ENCODE results near the gene VRTN. TPM values are rescaled to one million over a fixed set of nuclear protein-coding genes. Genes with fewer than 3 reads are reported as not detected.
A peak's percentile ranks its signal among the peaks of the same experiment; 100 is the strongest.

Gene VRTN
- total RNA-seq: not detected in 3 replicates

- DNase-seq (ENCODE audit: low spot score in 2 of 2, unreplicated experiment in 2 of 2): no peak
- Mint-ChIP-seq H3K4me3 (no peak within 1 kb of the TSS), H3K36me3 (no peaks in the 10 kb centered on the region), H3K27me3 (ENCODE audit: low read depth) (peaks cover 40% of the 10 kb centered on the region), H3K4me1 (peaks cover 12% of the 10 kb centered on the region), H3K27ac (no peak within 1 kb of the TSS), H3K9me3 (no peaks in the 10 kb centered on the region)
- TF ChIP-seq CTCF (IDR thresholded peaks at IDR 0.05; ENCODE audit: unreplicated experiment): no peak
Measured at GRCh38 chr14:74348241-74348734, at the start of gene VRTN. Gene VRTN (plus strand): TSS chr14:74348471. CDS start chr14:74356784, 8,313 bp downstream.

- Mint-ChIP-seq H3K4me1 (peaks cover 10% of the 10 kb centered on the region), H3K27ac (peak overlapping the region; percentile 24), H3K36me3 (peaks cover 13% of the 10 kb centered on the region), H3K4me3 (no peak overlapping the region), H3K27me3 (ENCODE audit: low read depth) (no peaks in the 10 kb centered on the region), H3K9me3 (no peaks in the 10 kb centered on the region)
- no peak for TF ChIP-seq CTCF (IDR thresholded peaks at IDR 0.05; ENCODE audit: unreplicated experiment)
- no peak for DNase-seq (ENCODE audit: low spot score in 2 of 2, unreplicated experiment in 2 of 2)
Measured at GRCh38 chr14:74299061-74299545, 49.2 kb upstream of the VRTN start.

GRCh38 chr14:74301594-74302151, 46.6 kb upstream of the VRTN start:
- Mint-ChIP-seq H3K4me3 (peak overlapping the region; percentile 83), H3K4me1 (peaks cover 10% of the 10 kb centered on the region), H3K36me3 (peaks cover 13% of the 10 kb centered on the region), H3K9me3 (no peaks in the 10 kb centered on the region), H3K27me3 (ENCODE audit: low read depth) (no peaks in the 10 kb centered on the region), H3K27ac (peak overlapping the region; percentile 96)
- DNase-seq (ENCODE audit: low spot score in 2 of 2, unreplicated experiment in 2 of 2): no peak
- TF ChIP-seq CTCF (IDR thresholded peaks at IDR 0.05; ENCODE audit: unreplicated experiment): no peak

- no peak for TF ChIP-seq CTCF (IDR thresholded peaks at IDR 0.05; ENCODE audit: unreplicated experiment)
- DNase-seq (ENCODE audit: low spot score in 2 of 2, unreplicated experiment in 2 of 2): no peak
- Mint-ChIP-seq H3K4me1 (peaks cover 10% of the 10 kb centered on the region), H3K9me3 (no peaks in the 10 kb centered on the region), H3K27ac (peak overlapping the region; percentile 96), H3K36me3 (peaks cover 13% of the 10 kb centered on the region), H3K27me3 (ENCODE audit: low read depth) (no peaks in the 10 kb centered on the region), H3K4me3 (peak overlapping the region; percentile 83)
Measured at GRCh38 chr14:74302152-74302628, 46.1 kb upstream of the VRTN start.

- no peak for TF ChIP-seq CTCF (IDR thresholded peaks at IDR 0.05; ENCODE audit: unreplicated experiment)
- H3K4me1 Mint-ChIP-seq: peaks cover 10% of the 10 kb centered on the region
- peak within 1 kb of the TSS; percentile 96 for H3K27ac Mint-ChIP-seq
- H3K36me3 Mint-ChIP-seq: peaks cover 10% of the 10 kb centered on the region
- DNase-seq (ENCODE audit: low spot score in 2 of 2, unreplicated experiment in 2 of 2): peak; percentile 54 to 82
- H3K4me3 Mint-ChIP-seq: peak within 1 kb of the TSS; percentile 83
- no peaks in the 10 kb centered on the region for H3K27me3 Mint-ChIP-seq (ENCODE audit: low read depth)
- H3K9me3 Mint-ChIP-seq: no peaks in the 10 kb centered on the region
Measured at GRCh38 chr14:74302634-74303569, 45.4 kb upstream of the VRTN start, which contains the start of gene ABCD4. Gene ABCD4 (minus strand): TSS chr14:74302934. CDS start chr14:74302912, 22 bp downstream.
